ENCODE data around the gene ST6GALNAC6.

ST6GALNAC6 gene

DNA sequence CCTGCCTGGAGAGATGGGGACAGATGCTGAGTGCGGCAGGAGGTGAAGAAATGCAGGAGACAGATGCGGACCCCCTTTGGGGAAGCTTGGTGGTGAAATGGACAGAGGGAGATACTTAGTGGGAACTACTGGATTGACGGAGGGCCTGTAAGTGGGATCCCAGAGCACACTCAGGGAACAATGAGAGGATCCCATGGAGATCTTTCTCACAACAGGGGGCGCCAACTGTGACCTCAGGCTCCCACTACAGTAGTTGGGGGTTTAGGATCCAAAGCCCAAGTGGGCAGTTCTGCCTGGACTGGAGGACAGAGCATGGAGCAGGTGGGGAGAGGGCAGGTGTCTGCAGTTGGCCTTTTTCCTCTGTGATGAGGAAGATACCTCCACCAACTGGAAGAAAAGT lies 34.8 kb upstream of the ST6GALNAC6 start:
- no peak for DNase-seq (ENCODE audit: low spot score)

- no peak for DNase-seq (ENCODE audit: low spot score)
Observed at GRCh38 chr9:127931092-127931881, 31.9 kb upstream of the ST6GALNAC6 start.

GRCh38 chr9:127930231-127931091 lies 31.1 kb upstream of the ST6GALNAC6 start, which contains the start of gene PIP5KL1:
Gene PIP5KL1, minus strand, starts transcription at chr9:127930777. Its CDS starts 25 bp downstream, at chr9:127930752.
- peak; percentile 80 for DNase-seq (ENCODE audit: low spot score)

DNA sequence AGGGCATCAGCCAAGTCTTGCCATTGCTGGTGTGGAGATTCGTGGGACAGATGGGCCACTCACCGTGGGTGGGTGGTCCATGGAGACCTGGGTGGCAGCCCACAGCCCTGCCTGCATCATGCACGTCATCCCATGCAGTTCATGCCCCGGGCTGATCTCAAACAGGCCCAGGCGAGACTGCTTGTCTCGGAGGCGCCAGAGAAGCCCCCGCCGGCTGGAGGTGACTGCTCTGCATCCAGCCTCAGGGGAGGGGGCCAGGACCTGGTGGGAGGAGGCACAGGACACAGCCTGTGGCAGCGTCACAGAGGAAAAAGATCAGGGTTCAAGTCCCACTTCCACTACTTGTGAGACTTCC lies 30.2 kb upstream of the ST6GALNAC6 start:
- no peak for DNase-seq (ENCODE audit: low spot score)

- DNase-seq (ENCODE audit: low spot score), result no peak
Observed at GRCh38 chr9:127928676-127929624, 29.5 kb upstream of the ST6GALNAC6 start.

DNA sequence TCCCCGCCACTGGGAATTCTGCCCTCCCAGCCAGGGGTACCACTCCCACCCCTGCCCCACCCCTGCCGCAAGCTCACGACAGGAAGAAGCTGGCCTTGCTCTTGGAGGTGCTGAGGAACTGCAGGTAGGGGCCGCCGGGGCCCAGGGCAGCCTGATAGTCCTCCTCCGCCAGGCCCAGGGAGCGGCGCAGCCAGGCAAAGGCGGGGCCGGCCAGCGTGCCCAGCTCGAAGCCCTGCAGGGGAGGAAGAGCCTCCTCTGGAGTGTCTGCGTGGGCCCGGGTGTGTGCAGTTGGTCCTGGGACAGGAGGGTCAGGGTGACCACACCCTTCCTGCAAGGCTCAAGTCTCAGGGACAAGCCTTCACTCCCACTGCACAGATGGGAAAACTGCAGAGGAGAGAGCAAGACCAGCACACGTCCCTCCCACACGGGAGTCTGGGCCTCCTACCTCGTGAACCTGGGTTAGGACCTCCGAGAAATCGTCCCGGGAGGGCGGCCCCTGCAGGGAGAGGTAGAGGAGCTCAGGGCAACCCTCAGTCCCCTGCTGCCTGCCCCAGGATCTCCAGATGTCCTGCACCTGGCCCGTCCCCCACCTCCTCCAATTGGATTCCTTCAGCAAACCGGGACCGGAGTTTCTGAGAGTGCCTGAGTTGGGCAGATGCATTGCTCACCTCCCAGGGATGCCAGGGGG lies 28.7 kb upstream of the ST6GALNAC6 start:
- no peak for DNase-seq (ENCODE audit: low spot score)

DNA sequence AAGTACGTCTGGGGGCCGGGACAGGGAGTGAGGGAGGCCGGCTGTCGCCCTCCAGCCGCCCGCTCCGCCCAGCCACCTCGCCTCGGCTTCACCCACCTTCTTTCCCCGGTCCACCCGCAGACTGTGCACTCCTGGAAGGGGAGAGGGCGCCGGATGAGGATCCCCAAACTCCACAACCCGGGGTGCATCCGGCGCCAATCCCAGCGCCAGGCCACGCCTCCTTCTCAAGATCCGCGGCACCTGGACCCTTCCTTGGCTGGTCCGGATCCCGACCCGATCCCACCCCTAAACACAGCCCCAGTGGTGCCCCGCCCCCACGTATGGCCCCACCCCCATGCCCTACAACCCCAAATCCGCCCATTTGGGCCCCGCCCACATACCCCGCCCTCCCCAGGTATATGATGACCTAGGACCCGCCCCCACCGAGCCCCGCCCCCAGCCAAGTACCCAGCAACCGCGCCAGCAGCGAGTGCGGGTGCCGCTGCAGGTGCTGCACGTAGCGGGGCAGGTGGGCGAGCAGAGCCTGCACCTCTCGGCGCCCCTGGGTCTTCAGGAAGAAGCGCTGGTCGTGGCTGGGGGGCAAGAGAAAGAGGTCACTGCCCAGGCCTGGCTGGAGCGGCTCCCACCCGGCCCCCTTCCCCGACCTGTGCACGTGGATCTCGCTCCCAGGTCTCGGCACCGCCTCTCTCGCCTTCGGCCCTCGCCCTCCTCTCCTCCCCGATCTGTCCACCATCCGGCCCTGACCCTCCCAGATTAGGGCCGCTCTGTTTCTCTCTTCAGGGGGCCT lies 28.0 kb upstream of the ST6GALNAC6 start:
- DNase-seq (ENCODE audit: low spot score), result no peak

DNA sequence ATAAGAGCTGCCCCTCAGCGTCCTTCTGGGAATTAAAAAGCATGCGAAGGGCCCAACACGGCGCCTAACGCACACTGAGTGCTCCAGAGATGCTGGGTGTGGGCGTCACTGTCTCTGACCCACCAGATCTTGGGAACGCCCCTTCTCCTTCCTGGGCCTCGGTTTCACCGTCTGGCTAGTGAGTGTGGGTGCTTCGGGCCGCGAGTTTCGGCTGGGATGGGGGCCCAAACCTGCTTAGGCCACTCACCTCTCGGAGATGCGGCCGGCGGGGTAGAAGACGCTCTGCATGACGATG lies 27.4 kb upstream of the ST6GALNAC6 start:
- DNase-seq (ENCODE audit: low spot score), result no peak

DNA sequence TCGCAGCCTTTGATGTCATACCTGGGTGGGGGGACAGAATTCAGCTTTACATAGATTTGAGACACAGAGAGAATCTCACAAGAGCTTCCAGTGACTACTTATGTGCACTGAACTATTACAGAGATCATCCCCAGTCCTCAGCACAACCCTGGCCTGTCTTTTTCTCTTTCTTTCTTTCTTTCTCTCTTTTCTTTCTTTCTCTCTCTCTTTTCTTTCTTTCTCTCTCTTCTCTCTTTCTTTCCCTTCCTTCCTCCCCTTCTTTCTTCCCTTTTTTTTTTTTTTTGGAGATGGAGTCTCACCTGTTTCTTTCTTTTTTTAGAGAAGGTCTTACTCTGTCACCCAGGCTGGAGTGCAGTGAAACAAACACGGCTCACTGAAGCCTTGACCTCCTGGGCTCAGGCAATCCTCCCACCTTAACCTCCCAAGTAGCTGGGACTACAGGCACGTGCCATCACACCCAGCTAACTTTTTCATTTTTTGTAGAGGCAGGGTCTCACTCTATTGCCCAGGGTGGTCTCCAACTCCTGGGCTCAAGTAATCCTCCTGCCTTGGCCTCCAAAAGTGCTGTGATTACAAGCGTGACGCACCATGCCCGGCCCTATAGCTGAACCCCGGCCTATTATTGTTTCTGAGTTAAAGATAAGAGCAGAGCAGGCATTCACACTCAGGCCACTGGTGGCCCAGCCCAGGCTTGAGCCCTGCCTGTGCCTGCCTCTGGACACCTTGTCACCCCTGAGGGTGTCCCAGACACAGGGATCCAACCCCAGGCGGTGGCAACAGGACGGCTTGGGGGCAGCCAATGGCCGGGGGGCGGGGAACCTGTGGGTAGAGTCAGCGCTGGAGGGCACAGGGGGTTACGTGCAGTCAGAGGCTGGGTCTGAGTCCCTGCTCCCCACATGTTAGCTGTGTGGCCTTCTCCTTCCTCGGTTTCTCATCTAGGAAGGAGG lies 26.8 kb upstream of the ST6GALNAC6 start:
- no peak for DNase-seq (ENCODE audit: low spot score)

DNA sequence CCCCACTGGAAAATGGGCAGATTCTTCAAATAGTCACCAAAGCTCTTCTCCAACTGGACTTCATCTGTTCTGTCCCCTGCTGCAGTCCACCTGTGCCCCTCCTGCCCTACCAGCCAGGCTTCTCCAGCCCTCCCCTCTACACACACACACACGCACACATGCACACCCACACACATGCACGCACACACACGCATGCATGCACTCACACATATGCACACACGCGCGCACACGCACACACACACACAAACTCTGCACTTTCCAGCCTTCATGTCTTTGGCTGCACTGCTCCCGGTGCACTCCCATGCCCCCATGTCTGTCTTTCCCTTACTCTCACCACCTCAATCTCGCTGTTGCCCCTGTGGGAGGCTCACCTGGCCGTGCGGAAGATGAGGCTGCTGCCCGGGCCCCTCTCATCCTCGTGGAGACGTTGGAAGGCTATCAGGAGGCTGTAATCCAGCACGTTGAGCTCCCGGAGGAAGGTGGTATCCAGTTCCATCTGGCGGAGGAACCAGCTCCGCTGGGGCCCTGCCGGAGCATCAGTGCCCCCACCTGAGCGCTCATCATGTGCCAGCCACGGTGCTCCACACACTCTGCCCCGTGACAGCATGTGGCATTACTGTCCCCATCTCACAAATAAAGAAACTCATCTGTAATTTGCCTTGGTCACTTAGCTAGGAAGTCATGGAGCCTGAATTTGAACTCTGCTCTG lies 25.5 kb upstream of the ST6GALNAC6 start:
- DNase-seq (ENCODE audit: low spot score), result no peak

GRCh38 chr9:127923771-127924170 lies 24.4 kb upstream of the ST6GALNAC6 start:
- DNase-seq (ENCODE audit: low spot score), result no peak

- DNase-seq (ENCODE audit: low spot score), result no peak
Observed at GRCh38 chr9:127923046-127923445, 23.6 kb upstream of the ST6GALNAC6 start.

GRCh38 chr9:127921557-127922120 lies 22.2 kb upstream of the ST6GALNAC6 start:
- no peak for DNase-seq (ENCODE audit: low spot score)

GRCh38 chr9:127920794-127921193 lies 21.4 kb upstream of the ST6GALNAC6 start:
- DNase-seq (ENCODE audit: low spot score), result no peak

DNA sequence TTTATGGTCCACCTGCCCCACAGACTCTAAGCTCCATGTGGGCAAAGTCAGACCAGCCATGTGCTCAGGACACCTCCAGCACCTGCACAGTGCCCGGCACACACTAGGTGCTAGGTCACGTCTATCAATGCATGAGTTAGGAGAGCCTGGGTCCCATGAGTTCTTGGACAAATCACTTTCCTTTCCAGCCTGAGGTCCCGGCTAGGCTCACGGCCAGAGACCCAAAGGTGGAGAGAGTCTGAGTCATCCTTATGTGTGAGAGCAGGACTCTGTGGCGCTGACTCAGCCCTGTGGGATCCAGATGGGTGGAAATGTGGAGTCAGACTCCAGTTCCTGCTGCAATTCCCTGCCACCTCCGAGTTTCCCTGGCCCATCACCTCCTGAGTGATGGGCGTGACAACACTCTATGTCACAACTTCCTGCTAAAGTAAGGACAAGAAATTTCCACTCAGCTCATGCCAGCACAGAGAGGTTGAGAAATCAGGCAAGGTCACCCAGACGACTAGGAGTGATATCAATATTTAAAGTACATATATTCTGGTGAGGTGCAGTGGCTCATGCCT lies 19.9 kb upstream of the ST6GALNAC6 start:
- peak; percentile 74 for DNase-seq (ENCODE audit: low spot score)

DNA sequence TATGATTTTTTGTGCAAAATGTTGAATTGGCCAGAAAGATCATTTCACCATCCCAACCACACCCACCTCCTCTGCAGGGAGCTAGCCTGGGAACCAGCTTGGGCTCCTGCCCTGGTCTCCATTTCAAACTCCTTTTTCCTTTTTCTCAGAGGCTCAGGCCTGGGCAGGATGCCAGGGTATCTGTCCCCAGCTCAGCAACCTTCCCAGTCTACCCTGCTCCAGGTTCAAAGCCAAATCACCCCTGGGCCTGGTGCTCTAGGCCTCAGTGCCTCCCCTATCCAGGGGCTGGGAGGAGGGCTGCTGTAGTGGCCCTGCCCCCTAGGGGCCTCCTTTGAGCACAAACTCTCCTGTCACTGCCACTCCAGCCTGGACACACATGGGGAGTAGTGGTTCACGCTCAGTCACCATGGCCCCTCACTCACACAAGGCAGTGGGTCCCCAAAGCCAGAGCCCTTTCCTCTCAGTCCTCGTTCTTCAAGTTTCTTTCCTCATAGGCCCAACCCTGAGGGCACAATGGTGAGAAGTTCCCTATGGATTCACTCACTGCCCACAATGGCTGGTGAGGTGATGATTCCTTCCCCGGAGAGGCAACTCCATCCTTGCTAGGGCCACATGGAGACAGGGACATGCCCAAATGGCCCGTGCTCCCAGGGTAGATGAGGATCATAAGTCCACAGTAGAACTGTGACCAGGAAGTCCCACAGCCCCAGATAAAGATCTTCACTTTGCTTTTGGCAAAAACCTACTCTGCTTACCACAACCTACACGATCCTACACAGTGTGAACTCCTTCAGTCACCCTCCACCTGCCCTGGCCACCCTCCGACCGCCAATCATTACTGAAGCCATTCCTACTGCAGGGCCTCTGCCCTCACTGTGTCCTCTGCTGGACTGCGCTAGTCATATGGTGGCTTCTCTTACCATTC lies 19.0 kb upstream of the ST6GALNAC6 start:
- DNase-seq (ENCODE audit: low spot score), result no peak

- DNase-seq (ENCODE audit: low spot score), result no peak
Observed at GRCh38 chr9:127917603-127918002, 18.2 kb upstream of the ST6GALNAC6 start.

All from putamen (tissue), 1 donor.